SK-N-SH treated with all-trans-retinoic acid at 6 μM for 48 hours (cell line): ENCODE measurements around the gene CTAGE1.

Experiments
- ARNTL ChIP-seq: fragments of 450-650 bp; formaldehyde crosslinking; IDR thresholded peaks from 2 replicates; pipeline ENCODE4 v1.5.0; 2020; ENCODE audit warnings: low read depth, mild to moderate bottlenecking, moderate library complexity, borderline replicate concordance
- ISL1 ChIP-seq: fragments of 250-450 bp; sonication (Bioruptor Pico); IDR thresholded peaks from 2 replicates; pipeline ENCODE4 v2.1.2; 2022; ENCODE audit warnings: mild to moderate bottlenecking, moderate library complexity
- RARB ChIP-seq: fragments of 250-450 bp; sonication (Bioruptor Pico); IDR thresholded peaks from 2 replicates; pipeline ENCODE4 v1.8.0; 2021; ENCODE audit warnings: mild to moderate bottlenecking, moderate library complexity
- ZFP30 ChIP-seq: fragments of 450-650 bp; formaldehyde crosslinking; IDR thresholded peaks from 2 replicates; pipeline ENCODE4 v1.5.0; 2022; ENCODE audit warnings: mild to moderate bottlenecking, moderate library complexity
- ZNF70 ChIP-seq: fragments of 450-650 bp; formaldehyde crosslinking; IDR thresholded peaks from 2 replicates; pipeline ENCODE4 v1.5.0; 2020; ENCODE audit warnings: mild to moderate bottlenecking, moderate library complexity
- TF ChIP-seq, protein P1 (sequence below): fragments of 250-450 bp; sonication (Bioruptor Pico); IDR thresholded peaks from 2 replicates; pipeline ENCODE4 v1.5.0; 2020; ENCODE audit warnings: mild to moderate bottlenecking, moderate library complexity

DNA sequence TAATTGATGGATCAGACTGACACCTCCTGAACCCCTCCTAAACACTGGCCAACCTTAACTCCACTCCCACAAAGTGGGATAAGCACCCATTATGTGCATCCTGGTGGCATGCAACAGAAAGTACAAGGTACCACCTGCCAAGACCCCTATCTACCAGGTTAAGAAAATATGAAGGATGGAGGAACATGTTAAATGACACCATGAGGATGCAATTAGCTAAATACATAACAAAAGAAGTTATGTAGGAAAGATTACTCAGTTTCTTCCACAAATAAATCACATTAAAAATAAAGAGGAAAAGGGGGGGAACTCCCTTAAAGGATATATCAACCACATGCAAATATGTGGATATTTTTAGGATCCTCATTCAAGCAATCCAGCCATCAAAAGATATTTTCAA lies 12.6 kb downstream of the CTAGE1 start:
- no peak for TF ChIP-seq RARB
- TF ChIP-seq ZNF70 (CRISPR knock-in tag): no peak
- no peak for TF ChIP-seq ARNTL (CRISPR knock-in tag)
- no peak for TF ChIP-seq ZFP30 (CRISPR knock-in tag)
- no peak for TF ChIP-seq ISL1 (CRISPR knock-in tag)
- TF ChIP-seq, protein P1, sequence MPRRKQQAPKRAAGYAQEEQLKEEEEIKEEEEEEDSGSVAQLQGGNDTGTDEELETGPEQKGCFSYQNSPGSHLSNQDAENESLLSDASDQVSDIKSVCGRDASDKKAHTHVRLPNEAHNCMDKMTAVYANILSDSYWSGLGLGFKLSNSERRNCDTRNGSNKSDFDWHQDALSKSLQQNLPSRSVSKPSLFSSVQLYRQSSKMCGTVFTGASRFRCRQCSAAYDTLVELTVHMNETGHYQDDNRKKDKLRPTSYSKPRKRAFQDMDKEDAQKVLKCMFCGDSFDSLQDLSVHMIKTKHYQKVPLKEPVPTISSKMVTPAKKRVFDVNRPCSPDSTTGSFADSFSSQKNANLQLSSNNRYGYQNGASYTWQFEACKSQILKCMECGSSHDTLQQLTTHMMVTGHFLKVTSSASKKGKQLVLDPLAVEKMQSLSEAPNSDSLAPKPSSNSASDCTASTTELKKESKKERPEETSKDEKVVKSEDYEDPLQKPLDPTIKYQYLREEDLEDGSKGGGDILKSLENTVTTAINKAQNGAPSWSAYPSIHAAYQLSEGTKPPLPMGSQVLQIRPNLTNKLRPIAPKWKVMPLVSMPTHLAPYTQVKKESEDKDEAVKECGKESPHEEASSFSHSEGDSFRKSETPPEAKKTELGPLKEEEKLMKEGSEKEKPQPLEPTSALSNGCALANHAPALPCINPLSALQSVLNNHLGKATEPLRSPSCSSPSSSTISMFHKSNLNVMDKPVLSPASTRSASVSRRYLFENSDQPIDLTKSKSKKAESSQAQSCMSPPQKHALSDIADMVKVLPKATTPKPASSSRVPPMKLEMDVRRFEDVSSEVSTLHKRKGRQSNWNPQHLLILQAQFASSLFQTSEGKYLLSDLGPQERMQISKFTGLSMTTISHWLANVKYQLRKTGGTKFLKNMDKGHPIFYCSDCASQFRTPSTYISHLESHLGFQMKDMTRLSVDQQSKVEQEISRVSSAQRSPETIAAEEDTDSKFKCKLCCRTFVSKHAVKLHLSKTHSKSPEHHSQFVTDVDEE (CRISPR knock-in tag): no peak
